ENCODE measurements around the gene ZBTB21. TPM values are rescaled to one million over a fixed set of nuclear protein-coding genes. Genes with fewer than 3 reads are reported as not detected.

The ZBTB21 gene
- total RNA-seq, 2 experiments from 2014 or later: 132 to 139 TPM

DNA sequence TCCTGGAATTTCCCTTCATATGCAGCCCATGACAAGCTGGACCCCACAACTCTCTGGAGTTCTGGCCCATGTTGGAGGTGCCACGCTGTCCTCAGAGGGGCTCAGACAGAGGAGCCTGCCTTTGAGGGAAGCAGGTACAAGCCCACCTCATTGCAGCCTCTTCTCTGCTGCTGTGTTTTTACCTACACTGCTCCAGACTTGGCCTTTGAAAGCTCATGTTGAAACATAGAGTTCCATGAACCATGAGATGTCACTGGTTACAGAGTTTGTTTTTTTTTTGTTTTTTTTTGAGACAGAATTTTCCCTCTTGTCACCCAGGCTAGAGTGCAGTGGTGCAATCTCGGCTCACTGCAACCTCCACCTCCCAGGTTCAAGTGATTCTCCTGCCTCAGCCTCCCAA, 22.1 kb upstream of the ZBTB21 start:
- POLR2A ChIA-PET: no interaction called here
- no peak overlapping the region for H3K27ac Mint-ChIP-seq

DNA sequence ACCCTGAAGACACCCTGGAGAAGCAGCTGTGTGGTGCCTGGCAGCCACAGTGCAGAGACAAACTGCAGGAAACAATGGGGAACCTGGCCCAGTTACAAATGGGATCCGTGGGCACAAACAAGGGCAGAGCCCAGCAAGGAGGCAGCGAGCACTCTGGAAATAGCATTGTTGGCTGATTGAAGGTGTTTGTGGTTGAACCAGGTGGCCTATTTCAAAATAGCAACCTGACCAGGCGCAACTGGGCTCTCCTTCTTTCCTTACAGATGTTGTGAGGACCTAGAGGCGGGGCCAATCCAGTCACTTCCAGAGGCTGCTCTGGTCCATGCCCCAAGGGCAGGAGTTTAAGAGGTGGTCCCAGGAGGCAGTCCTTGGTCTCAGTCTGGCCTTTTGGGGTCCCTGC, 21.7 kb upstream of the ZBTB21 start:
- no peak for ATAC-seq (ENCODE audit: poor library complexity)
- Mint-ChIP-seq H3K4me1 (ENCODE audit: low read depth) (no peaks in the 10 kb centered on the region), H3K27me3 (no peaks in the 10 kb centered on the region), H3K36me3 (ENCODE audit: low read depth) (no peaks in the 10 kb centered on the region), H3K4me3 (no peak overlapping the region), H3K9me3 (no peaks in the 10 kb centered on the region), H3K27ac (no peak overlapping the region)
- ChIA-PET POLR2A (no interaction called here), CTCF (interaction anchor here (0.7 kb wide), 1 partner anchor 76 kb away, joined by 3 read pairs; no protein-coding TSS in a partner anchor)
- Histone ChIP-seq H3K27me3 (ENCODE audit: control insufficient read depth in 1 of 2, insufficient read depth in 2 of 2, low read length in 2 of 2) (no peaks in the 10 kb centered on the region), H3K4me3 (ENCODE audit: low read length) (no peak overlapping the region), H3K27ac (ENCODE audit: low read depth in 1 of 2, low read length in 2 of 2) (no peak overlapping the region), H3K36me3 (ENCODE audit: insufficient read depth, low read length) (no peaks in the 10 kb centered on the region), H3K4me1 (ENCODE audit: insufficient read depth, low read length) (no peaks in the 10 kb centered on the region), H3K9me3 (ENCODE audit: control insufficient read depth in 1 of 2, insufficient read depth in 1 of 2, low read length in 2 of 2) (no peaks in the 10 kb centered on the region)
- TF ChIP-seq, protein P1, sequence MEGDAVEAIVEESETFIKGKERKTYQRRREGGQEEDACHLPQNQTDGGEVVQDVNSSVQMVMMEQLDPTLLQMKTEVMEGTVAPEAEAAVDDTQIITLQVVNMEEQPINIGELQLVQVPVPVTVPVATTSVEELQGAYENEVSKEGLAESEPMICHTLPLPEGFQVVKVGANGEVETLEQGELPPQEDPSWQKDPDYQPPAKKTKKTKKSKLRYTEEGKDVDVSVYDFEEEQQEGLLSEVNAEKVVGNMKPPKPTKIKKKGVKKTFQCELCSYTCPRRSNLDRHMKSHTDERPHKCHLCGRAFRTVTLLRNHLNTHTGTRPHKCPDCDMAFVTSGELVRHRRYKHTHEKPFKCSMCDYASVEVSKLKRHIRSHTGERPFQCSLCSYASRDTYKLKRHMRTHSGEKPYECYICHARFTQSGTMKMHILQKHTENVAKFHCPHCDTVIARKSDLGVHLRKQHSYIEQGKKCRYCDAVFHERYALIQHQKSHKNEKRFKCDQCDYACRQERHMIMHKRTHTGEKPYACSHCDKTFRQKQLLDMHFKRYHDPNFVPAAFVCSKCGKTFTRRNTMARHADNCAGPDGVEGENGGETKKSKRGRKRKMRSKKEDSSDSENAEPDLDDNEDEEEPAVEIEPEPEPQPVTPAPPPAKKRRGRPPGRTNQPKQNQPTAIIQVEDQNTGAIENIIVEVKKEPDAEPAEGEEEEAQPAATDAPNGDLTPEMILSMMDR (IDR thresholded peaks at IDR 0.05): no peak
- DNase-seq: no peak
- intact Hi-C loops (cut with DNase I, micrococcal nuclease): no loop called here

More for the DNA sequence above, 22.1 kb upstream of the ZBTB21 start:
- Mint-ChIP-seq H3K9me3 (no peaks in the 10 kb centered on the region), H3K27me3 (no peaks in the 10 kb centered on the region), H3K4me3 (no peak overlapping the region), H3K36me3 (ENCODE audit: low read depth) (no peaks in the 10 kb centered on the region), H3K4me1 (ENCODE audit: low read depth) (no peaks in the 10 kb centered on the region)
- TF ChIP-seq, protein P1 (IDR thresholded peaks at IDR 0.05): no peak
- H3K4me1 ChIP-seq (ENCODE audit: insufficient read depth, low read length): no peaks in the 10 kb centered on the region
- CTCF ChIA-PET: no interaction called here
- DNase-seq (no peak), ATAC-seq (ENCODE audit: poor library complexity) (no peak)
- intact Hi-C loops (cut with DNase I, micrococcal nuclease): no loop called here
- H3K4me3 ChIP-seq (ENCODE audit: low read length): no peak overlapping the region
- no peaks in the 10 kb centered on the region for H3K27me3 ChIP-seq (ENCODE audit: control insufficient read depth in 1 of 2, insufficient read depth in 2 of 2, low read length in 2 of 2)
- no peaks in the 10 kb centered on the region for H3K36me3 ChIP-seq (ENCODE audit: insufficient read depth, low read length)
- no peaks in the 10 kb centered on the region for H3K9me3 ChIP-seq (ENCODE audit: control insufficient read depth in 1 of 2, insufficient read depth in 1 of 2, low read length in 2 of 2)
- H3K27ac ChIP-seq (ENCODE audit: low read depth in 1 of 2, low read length in 2 of 2): no peak overlapping the region

DNA sequence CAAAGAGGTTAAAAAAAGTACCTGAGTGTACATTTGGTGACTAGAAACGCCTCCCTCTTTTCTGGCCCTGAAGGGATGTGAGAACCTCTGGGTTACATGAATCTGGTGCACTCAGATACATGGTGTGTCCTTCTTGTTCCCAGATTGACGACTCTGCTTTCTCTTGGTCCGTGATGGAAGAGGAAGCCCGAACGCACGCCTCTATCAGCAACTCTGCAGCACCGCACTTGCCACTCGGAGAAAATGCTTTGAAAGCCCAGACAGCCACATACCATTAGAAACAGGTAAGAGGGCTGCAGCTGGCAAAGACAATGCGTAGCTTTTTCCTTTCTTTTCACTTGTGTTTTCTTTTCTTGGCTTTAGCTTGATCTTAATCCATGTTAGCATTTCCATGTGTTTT, 21.1 kb upstream of the ZBTB21 start:
- no peak overlapping the region for H3K4me3 ChIP-seq (ENCODE audit: low read length)
- ATAC-seq (ENCODE audit: poor library complexity) (no peak), DNase-seq (no peak)
- Mint-ChIP-seq H3K27ac (no peak overlapping the region), H3K9me3 (no peaks in the 10 kb centered on the region), H3K27me3 (no peaks in the 10 kb centered on the region), H3K36me3 (ENCODE audit: low read depth) (no peaks in the 10 kb centered on the region), H3K4me1 (ENCODE audit: low read depth) (no peaks in the 10 kb centered on the region), H3K4me3 (no peak overlapping the region)
- no peaks in the 10 kb centered on the region for H3K9me3 ChIP-seq (ENCODE audit: control insufficient read depth in 1 of 2, insufficient read depth in 1 of 2, low read length in 2 of 2)
- H3K36me3 ChIP-seq (ENCODE audit: insufficient read depth, low read length): no peaks in the 10 kb centered on the region
- TF ChIP-seq, protein P1 (IDR thresholded peaks at IDR 0.05): no peak
- no peaks in the 10 kb centered on the region for H3K27me3 ChIP-seq (ENCODE audit: control insufficient read depth in 1 of 2, insufficient read depth in 2 of 2, low read length in 2 of 2)
- CTCF ChIA-PET: interaction anchor here (0.7 kb wide), 1 partner anchor 77 kb away, joined by 3 read pairs; no protein-coding TSS in a partner anchor
- POLR2A ChIA-PET: no interaction called here
- no peaks in the 10 kb centered on the region for H3K4me1 ChIP-seq (ENCODE audit: insufficient read depth, low read length)
- intact Hi-C loops (cut with DNase I, micrococcal nuclease): no loop called here
- no peak overlapping the region for H3K27ac ChIP-seq (ENCODE audit: low read depth in 1 of 2, low read length in 2 of 2)
